HEK293T (cell line): ENCODE results near the gene SIMC1.

ENCODE experiments used
- CTCF ChIA-PET: fragments of 350-600 bp; formaldehyde crosslinking; extraction: SDS; loops from one replicate; lab custom pipeline; 2021; ENCODE audit warnings: antibody characterized with exemption, inconsistent platforms; lab: Yijun Ruan, JAX
- POLR2A ChIA-PET: fragments of 350-600 bp; formaldehyde crosslinking; extraction: SDS; loops from one replicate; lab custom pipeline; 2020; ENCODE audit warnings: antibody characterized with exemption, inconsistent platforms; lab: Yijun Ruan, JAX
- DNase-seq: peaks from one replicate; pipeline ENCODE4 v3.0.0; 2012; ENCODE audit warnings: mixed read lengths; ENCODE audit errors: extremely low spot score
- ARNT ChIP-seq: fragments of 450-650 bp; IDR thresholded peaks from 2 replicates; pipeline ENCODE4 v1.6.1; 2017; ENCODE audit warnings: mild to moderate bottlenecking
- BHLHE40 ChIP-seq: fragments of 450-650 bp; IDR thresholded peaks from 2 replicates; pipeline ENCODE4 v1.6.1; 2016; ENCODE audit warnings: mild to moderate bottlenecking, moderate library complexity, borderline replicate concordance
- CTBP1 ChIP-seq: fragments of 450-650 bp; IDR thresholded peaks from 2 replicates; pipeline ENCODE4 v1.6.1; 2016; ENCODE audit warnings: borderline replicate concordance
- ELF4 ChIP-seq: fragments of 450-650 bp; IDR thresholded peaks from 2 replicates; pipeline ENCODE4 v1.6.1; 2017; ENCODE audit warnings: antibody characterized with exemption
- FOXA1 ChIP-seq: fragments of 450-650 bp; IDR thresholded peaks from 2 replicates; pipeline ENCODE4 v1.6.1; 2016; ENCODE audit warnings: mild to moderate bottlenecking
- FOXK2 ChIP-seq: fragments of 450-650 bp; IDR thresholded peaks from 2 replicates; pipeline ENCODE4 v1.6.1; 2016; ENCODE audit warnings: mild to moderate bottlenecking
- FOXM1 ChIP-seq: fragments of 450-650 bp; IDR thresholded peaks from 2 replicates; pipeline ENCODE4 v1.6.1; 2017; ENCODE audit warnings: mild to moderate bottlenecking, borderline replicate concordance
- HDGF ChIP-seq: fragments of 450-650 bp; IDR thresholded peaks from 2 replicates; pipeline ENCODE4 v1.6.1; 2017; ENCODE audit warnings: antibody characterized with exemption, borderline replicate concordance
- L3MBTL2 ChIP-seq: fragments of 450-650 bp; conservative IDR thresholded peaks from 2 replicates; pipeline ENCODE4 v1.6.1; 2016; ENCODE audit warnings: mild to moderate bottlenecking
- LEF1 ChIP-seq: fragments of 450-650 bp; IDR thresholded peaks from 2 replicates; pipeline ENCODE4 v1.6.1; 2017; ENCODE audit warnings: mild to moderate bottlenecking, borderline replicate concordance
- NFRKB ChIP-seq: fragments of 450-650 bp; IDR thresholded peaks from 2 replicates; pipeline ENCODE4 v1.6.1; 2016; ENCODE audit warnings: mild to moderate bottlenecking, moderate library complexity
- PKNOX1 ChIP-seq: fragments of 450-650 bp; IDR thresholded peaks from 2 replicates; pipeline ENCODE4 v1.6.1; 2016
- SP1 ChIP-seq: fragments of 450-650 bp; IDR thresholded peaks from 2 replicates; pipeline ENCODE4 v1.6.1; 2017
- SUZ12 ChIP-seq: fragments of 450-650 bp; IDR thresholded peaks from 2 replicates; pipeline ENCODE4 v1.6.1; 2016; ENCODE audit warnings: mild to moderate bottlenecking
- TARDBP ChIP-seq: fragments of 450-650 bp; IDR thresholded peaks from 2 replicates; pipeline ENCODE4 v1.6.1; 2016
- ZNF384 ChIP-seq: fragments of 450-650 bp; IDR thresholded peaks from 2 replicates; pipeline ENCODE4 v1.6.1; 2016

SIMC1 gene

GRCh38 chr5:176350416-176350815, 112.2 kb downstream of the SIMC1 start:
- ChIA-PET CTCF (no interaction called here), POLR2A (interaction anchor here (1.1 kb wide), 1 partner anchor 10 kb away, joined by 7 read pairs; no protein-coding TSS in a partner anchor)
- TF ChIP-seq NFRKB (no peak), FOXM1 (no peak), SUZ12 (no peak), BHLHE40 (no peak), PKNOX1 (no peak)
- DNase-seq = no peak

GRCh38 chr5:176352116-176352878, 114.1 kb downstream of the SIMC1 start:
- DNase-seq = no peak
- TF ChIP-seq BHLHE40 = no peak
- TF ChIP-seq FOXM1 = no peak
- no peak for TF ChIP-seq PKNOX1
- no peak for TF ChIP-seq L3MBTL2
- no peak for TF ChIP-seq CTBP1
- TF ChIP-seq ZNF384 = no peak
- TF ChIP-seq ELF4 = no peak
- TF ChIP-seq LEF1 = no peak
- no peak for TF ChIP-seq SP1
- no peak for TF ChIP-seq HDGF
- no peak for TF ChIP-seq FOXA1
- ChIA-PET POLR2A (interaction anchor here (3.4 kb wide), 1 partner anchor 9 kb away, joined by 12 read pairs; the partner anchor contains the start of gene KIAA1191), CTCF (interaction anchor here (0.6 kb wide), 1 partner anchor 576 kb away, joined by 4 read pairs; no protein-coding TSS in a partner anchor)

- DNase-seq = no peak
- POLR2A ChIA-PET = interaction anchor here (3.4 kb wide), 1 partner anchor 8 kb away, joined by 12 read pairs; the partner anchor contains the start of gene KIAA1191
- CTCF ChIA-PET = interaction anchor here (0.8 kb wide), 1 partner anchor 623 kb away, joined by 4 read pairs; no protein-coding TSS in a partner anchor
- no peak for TF ChIP-seq NFRKB
- no peak for TF ChIP-seq LEF1
- no peak for TF ChIP-seq ARNT
Observed at GRCh38 chr5:176353533-176353932, 115.3 kb downstream of the SIMC1 start.

GRCh38 chr5:176355400-176356178, 117.4 kb downstream of the SIMC1 start:
- no peak for TF ChIP-seq FOXM1
- TF ChIP-seq PKNOX1 = no peak
- no peak for TF ChIP-seq HDGF
- TF ChIP-seq NFRKB = no peak
- no peak for TF ChIP-seq SP1
- TF ChIP-seq ARNT = no peak
- no peak for TF ChIP-seq LEF1
- TF ChIP-seq FOXA1 = no peak
- no peak for TF ChIP-seq L3MBTL2
- no peak for TF ChIP-seq CTBP1
- no peak for TF ChIP-seq FOXK2
- no peak for TF ChIP-seq ELF4
- no peak for TF ChIP-seq BHLHE40
- TF ChIP-seq ZNF384 = no peak
- no peak for TF ChIP-seq SUZ12
- TF ChIP-seq TARDBP = no peak
- no peak for DNase-seq
- POLR2A ChIA-PET = interaction anchor here (1.2 kb wide), 1 partner anchor 33 kb away, joined by 4 read pairs; the partner anchor contains the start of genes HIGD2A and NOP16
- CTCF ChIA-PET = interaction anchor here (0.6 kb wide), 1 partner anchor 629 kb away, joined by 3 read pairs; no protein-coding TSS in a partner anchor

- CTCF ChIA-PET = no interaction called here
- no peak for DNase-seq
- POLR2A ChIA-PET = no interaction called here
- TF ChIP-seq BHLHE40 (no peak), L3MBTL2 (no peak), PKNOX1 (no peak), TARDBP (no peak), HDGF (no peak), SUZ12 (no peak), ELF4 (no peak), CTBP1 (no peak), ARNT (no peak), FOXA1 (no peak), FOXK2 (no peak), FOXM1 (no peak), NFRKB (no peak), ZNF384 (no peak), SP1 (no peak), LEF1 (no peak)
Observed at GRCh38 chr5:176356179-176356566, 117.9 kb downstream of the SIMC1 start.
